RWPE1 (cell line): Measurements from ENCODE around the gene GPR108.

Experiments used
- CTCF ChIA-PET: fragments of 350-600 bp; sonication (Branson Sonifier 250); formaldehyde crosslinking; extraction: SDS; loops from one replicate; lab custom pipeline; 2021; lab: Yijun Ruan, JAX
- POLR2A ChIA-PET: fragments of 400-600 bp; formaldehyde crosslinking; extraction: SDS; loops from one replicate; lab custom pipeline; 2020; ENCODE audit warnings: antibody characterized with exemption; ENCODE audit not compliant: low non-redundant PET; lab: Yijun Ruan, JAX
- DNase-seq: peaks from one replicate; pipeline ENCODE4 v3.0.0; 2012; ENCODE audit warnings: low spot score
- H3K27ac ChIP-seq: fragments of 450-650 bp; 2 replicates; pipeline ENCODE4 v1.5.1; 2017
- TF ChIP-seq, protein P1 (sequence below): fragments of 450-650 bp; conservative IDR thresholded peaks from 2 replicates; pipeline ENCODE4 v1.5.1; 2017; ENCODE audit warnings: low read depth, mild to moderate bottlenecking

The GPR108 gene

DNA sequence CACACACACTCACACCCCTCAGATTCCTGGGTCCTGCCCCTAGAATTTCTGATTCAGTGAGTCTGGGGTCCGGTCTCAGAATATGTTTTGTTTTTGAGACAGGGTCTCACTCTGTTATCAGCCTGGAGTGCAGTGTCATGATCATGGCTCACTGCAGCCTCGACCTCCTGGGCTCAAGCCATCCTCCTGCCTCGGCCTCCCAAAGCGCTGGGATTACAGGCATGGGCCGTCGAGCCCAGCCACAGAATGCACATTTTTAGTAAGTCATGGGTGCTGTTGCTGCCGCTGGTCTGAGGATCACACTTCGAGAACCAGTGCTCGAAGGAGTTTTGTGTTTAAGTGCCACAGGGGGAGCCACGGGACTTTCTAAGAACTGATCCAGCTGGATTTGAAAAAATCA lies 45.4 kb downstream of the GPR108 start:
- no peak overlapping the region for H3K27ac ChIP-seq
- TF ChIP-seq, protein P1, sequence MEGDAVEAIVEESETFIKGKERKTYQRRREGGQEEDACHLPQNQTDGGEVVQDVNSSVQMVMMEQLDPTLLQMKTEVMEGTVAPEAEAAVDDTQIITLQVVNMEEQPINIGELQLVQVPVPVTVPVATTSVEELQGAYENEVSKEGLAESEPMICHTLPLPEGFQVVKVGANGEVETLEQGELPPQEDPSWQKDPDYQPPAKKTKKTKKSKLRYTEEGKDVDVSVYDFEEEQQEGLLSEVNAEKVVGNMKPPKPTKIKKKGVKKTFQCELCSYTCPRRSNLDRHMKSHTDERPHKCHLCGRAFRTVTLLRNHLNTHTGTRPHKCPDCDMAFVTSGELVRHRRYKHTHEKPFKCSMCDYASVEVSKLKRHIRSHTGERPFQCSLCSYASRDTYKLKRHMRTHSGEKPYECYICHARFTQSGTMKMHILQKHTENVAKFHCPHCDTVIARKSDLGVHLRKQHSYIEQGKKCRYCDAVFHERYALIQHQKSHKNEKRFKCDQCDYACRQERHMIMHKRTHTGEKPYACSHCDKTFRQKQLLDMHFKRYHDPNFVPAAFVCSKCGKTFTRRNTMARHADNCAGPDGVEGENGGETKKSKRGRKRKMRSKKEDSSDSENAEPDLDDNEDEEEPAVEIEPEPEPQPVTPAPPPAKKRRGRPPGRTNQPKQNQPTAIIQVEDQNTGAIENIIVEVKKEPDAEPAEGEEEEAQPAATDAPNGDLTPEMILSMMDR = no peak
- CTCF ChIA-PET = no interaction called here
- no peak for DNase-seq
- POLR2A ChIA-PET = no interaction called here

DNA sequence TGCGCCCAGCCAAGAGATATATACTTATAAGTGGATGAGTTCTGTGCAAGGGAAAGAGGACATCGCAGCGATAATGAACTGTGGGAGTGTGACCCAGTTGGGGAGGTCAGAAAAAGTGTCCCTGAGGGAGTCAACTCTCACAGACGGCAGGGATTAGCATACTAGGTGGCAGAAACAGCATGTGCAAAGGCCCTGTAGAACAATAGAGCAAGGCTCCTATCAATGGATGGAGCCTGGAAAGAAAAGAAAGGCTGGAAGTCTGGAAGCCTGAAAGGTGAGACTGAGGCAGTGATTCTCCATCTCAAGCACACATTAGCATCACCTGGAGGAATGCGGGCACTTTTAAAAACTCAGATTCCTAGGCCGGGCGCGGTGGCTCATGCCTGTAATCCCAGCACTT lies 46.0 kb downstream of the GPR108 start:
- POLR2A ChIA-PET = no interaction called here
- DNase-seq = no peak
- H3K27ac ChIP-seq = no peak overlapping the region
- TF ChIP-seq, protein P1 = no peak
- CTCF ChIA-PET = interaction anchor here (0.7 kb wide), 1 partner anchor 24 kb away, joined by 3 read pairs; no protein-coding TSS in a partner anchor

DNA sequence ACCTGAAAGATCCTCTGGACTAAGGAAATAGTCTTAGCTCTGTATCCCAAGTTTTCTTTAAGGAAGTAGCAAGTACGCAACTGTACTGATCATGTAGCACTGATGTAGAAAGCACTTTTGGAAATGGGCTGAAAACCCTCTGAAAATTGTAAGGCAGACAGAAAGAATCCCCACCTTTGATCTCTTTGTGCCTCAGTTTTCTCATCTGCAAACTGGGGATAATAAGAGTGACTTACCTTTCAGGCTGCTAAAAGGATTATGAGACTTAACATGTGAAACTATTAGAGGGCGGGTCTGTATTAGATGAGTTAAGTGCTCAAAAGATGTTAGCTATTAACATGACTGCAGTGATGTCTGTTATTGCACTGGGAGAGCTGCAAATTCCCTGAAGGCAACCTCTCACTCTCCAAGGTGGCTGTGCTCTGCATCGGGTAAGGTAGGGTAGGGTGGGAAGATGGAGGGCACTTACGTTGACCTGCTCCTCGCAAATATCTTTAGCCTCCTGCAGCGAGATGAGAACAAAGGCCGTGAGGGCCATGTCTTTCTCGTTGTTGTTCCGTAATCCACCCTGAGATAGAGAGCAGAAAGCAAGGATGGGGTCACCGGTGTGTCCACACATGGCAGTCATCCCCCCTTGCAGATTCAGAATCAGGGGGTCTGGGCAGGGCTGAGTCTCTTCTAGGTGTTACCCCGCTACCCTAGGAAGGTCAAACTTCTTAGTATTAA lies 47.1 kb downstream of the GPR108 start:
- H3K27ac ChIP-seq = no peak overlapping the region
- TF ChIP-seq, protein P1 = no peak
- no peak for DNase-seq
- ChIA-PET CTCF (interaction anchor here (0.7 kb wide), 1 partner anchor 23 kb away, joined by 3 read pairs; no protein-coding TSS in a partner anchor), POLR2A (no interaction called here)

DNA sequence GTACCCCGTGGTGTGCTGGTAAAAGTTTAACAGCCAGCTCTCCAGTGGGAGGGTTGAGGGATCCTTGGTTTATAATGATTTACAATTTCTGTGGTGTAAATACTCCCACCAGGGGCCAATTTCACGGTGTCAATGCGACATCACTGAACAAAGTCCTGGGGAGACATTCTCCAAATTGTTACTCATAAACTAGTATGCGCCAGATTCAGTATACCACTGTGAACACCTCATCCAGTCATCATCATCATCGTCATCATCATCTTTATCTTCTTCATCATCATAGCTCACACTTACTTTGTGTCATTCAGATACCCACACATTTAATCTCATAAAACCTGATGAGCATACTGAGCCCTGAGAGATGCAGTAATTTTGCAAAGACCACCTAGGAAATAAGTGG lies 50.3 kb downstream of the GPR108 start:
- TF ChIP-seq, protein P1 = no peak
- H3K27ac ChIP-seq = no peak overlapping the region
- POLR2A ChIA-PET = no interaction called here
- CTCF ChIA-PET = interaction anchor here (0.6 kb wide), 1 partner anchor 685 kb away, joined by 3 read pairs; no protein-coding TSS in a partner anchor
- no peak for DNase-seq

DNA sequence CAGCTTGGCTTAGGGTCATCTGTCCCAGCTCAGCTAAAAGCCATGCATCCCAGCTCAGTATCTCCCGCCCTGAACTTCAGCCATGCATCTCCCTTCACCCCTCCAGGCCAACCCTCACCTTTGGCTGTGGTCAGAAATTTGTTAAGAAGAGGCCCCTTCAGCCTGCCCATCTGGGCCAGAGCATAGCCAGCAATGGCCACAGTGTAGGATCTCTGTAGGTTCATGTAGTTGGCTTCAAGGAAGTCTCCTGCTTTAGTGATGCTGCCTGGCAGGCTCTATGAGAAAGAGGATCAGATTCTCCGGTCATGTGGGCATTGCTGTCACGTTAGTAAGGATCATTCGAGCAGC lies 50.8 kb downstream of the GPR108 start:
- POLR2A ChIA-PET = no interaction called here
- CTCF ChIA-PET = no interaction called here
- TF ChIP-seq, protein P1 = no peak
- no peak overlapping the region for H3K27ac ChIP-seq
- DNase-seq = no peak

DNA sequence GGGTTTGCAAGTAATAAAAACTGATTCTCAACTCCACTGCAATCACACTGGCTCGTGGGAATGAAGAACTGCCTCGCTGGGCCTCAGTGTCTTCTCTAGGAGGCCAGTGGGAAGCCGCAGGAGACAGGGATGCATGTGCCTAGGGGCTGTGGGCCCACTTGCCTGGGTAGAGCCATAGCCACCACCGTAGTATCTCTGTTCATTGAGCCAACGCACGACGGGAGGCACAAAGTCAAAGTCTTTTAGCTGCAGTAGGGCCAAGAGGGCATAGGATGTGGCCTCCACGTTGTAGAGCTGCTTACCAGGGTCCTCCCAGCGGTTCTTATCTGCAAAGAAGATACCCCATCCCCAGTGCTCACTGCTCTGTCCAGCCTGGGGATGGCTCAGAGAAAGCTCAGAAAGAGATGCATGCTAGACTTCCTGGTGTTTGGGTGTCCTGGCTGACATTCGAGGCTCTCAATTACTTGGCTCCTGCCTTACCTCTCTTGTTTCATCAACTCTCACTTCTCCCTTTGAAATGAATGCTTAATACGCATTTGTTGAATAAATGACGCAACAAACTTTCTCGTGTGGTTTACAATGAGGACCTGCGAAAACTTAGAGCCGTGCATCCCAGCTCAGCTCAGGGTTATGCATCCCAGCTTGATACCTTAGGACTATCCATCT lies 51.3 kb downstream of the GPR108 start:
- TF ChIP-seq, protein P1 = no peak
- H3K27ac ChIP-seq = no peak overlapping the region
- POLR2A ChIA-PET = no interaction called here
- no peak for DNase-seq
- CTCF ChIA-PET = no interaction called here
